Measurements from ENCODE around the gene ELL.

The ELL gene

GRCh38 chr19:18521692-18522123, at the start of gene ELL:
Gene ELL, minus strand, starts transcription at chr19:18522070. Its CDS starts 15 bp downstream, at chr19:18522055.
- peaks cover 10% of the 10 kb centered on the region for H3K4me1 ChIP-seq (ENCODE audit: control insufficient read depth, low read length)
- H3K36me3 ChIP-seq (ENCODE audit: control insufficient read depth, low read length) = peaks cover 8% of the 10 kb centered on the region
- peak within 1 kb of the TSS; percentile 98 for H3K4me3 ChIP-seq (ENCODE audit: low read length)
- no peaks in the 10 kb centered on the region for H3F3A ChIP-seq (ENCODE audit: control insufficient read depth, insufficient read depth)
- peaks cover 52% of the 10 kb centered on the region for H3K79me2 ChIP-seq (ENCODE audit: control insufficient read depth, low read length)
- peak within 1 kb of the TSS; percentile 58 for H3K27ac ChIP-seq (ENCODE audit: low read depth, low read length)
- peaks cover 5% of the 10 kb centered on the region; the same call in 1 of the 2 replicates for H4K20me1 ChIP-seq (ENCODE audit: control insufficient read depth, insufficient read depth, low read depth, low read length)
- H3K4me2 ChIP-seq (ENCODE audit: low read length) = peak within 1 kb of the TSS; percentile 88
- H3K9me3 ChIP-seq (ENCODE audit: control insufficient read depth, insufficient read depth, low read length) = no peaks in the 10 kb centered on the region
- H3K27me3 ChIP-seq (ENCODE audit: control insufficient read depth, low read length) = no peaks in the 10 kb centered on the region
- TF ChIP-seq EZH2phosphoT487 (IDR thresholded peaks at IDR 0.05; ENCODE audit: borderline replicate concordance, low read length) (no peak), CTCF (IDR thresholded peaks at IDR 0.05; ENCODE audit: low read depth, low read length, poor library complexity, severe bottlenecking) (no peak)
- no peaks in the 10 kb centered on the region for H3K9me2 ChIP-seq (replicated peaks; ENCODE audit: control insufficient read depth, low read length)

GRCh38 chr19:18568367-18568766, 46.5 kb upstream of the ELL start:
- Histone ChIP-seq H3K36me3 (ENCODE audit: control insufficient read depth, low read length) (peaks cover 64% of the 10 kb centered on the region), H3K9me2 (replicated peaks; ENCODE audit: control insufficient read depth, low read length) (no peaks in the 10 kb centered on the region), H3K9me3 (ENCODE audit: control insufficient read depth, insufficient read depth, low read length) (no peaks in the 10 kb centered on the region), H3K4me3 (ENCODE audit: low read length) (no peak overlapping the region), H3K4me1 (ENCODE audit: control insufficient read depth, low read length) (peaks cover 17% of the 10 kb centered on the region), H3K4me2 (ENCODE audit: low read length) (no peak overlapping the region), H3K27ac (ENCODE audit: low read depth, low read length) (no peak overlapping the region), H3K79me2 (ENCODE audit: control insufficient read depth, low read length) (peaks cover 18% of the 10 kb centered on the region), H3F3A (ENCODE audit: control insufficient read depth, insufficient read depth) (peaks cover 5% of the 10 kb centered on the region), H3K27me3 (ENCODE audit: control insufficient read depth, low read length) (no peaks in the 10 kb centered on the region), H4K20me1 (ENCODE audit: control insufficient read depth, insufficient read depth, low read depth, low read length) (peaks cover 10% of the 10 kb centered on the region)
- TF ChIP-seq CTCF (IDR thresholded peaks at IDR 0.05; ENCODE audit: low read depth, low read length, poor library complexity, severe bottlenecking) (no peak), EZH2phosphoT487 (IDR thresholded peaks at IDR 0.05; ENCODE audit: borderline replicate concordance, low read length) (no peak)

GRCh38 chr19:18566953-18567352, 45.1 kb upstream of the ELL start:
- peaks cover 4% of the 10 kb centered on the region for H3K79me2 ChIP-seq (ENCODE audit: control insufficient read depth, low read length)
- peaks cover 5% of the 10 kb centered on the region for H3F3A ChIP-seq (ENCODE audit: control insufficient read depth, insufficient read depth)
- H3K4me2 ChIP-seq (ENCODE audit: low read length) = no peak overlapping the region
- peaks cover 60% of the 10 kb centered on the region for H3K36me3 ChIP-seq (ENCODE audit: control insufficient read depth, low read length)
- H3K4me3 ChIP-seq (ENCODE audit: low read length) = no peak overlapping the region
- H3K4me1 ChIP-seq (ENCODE audit: control insufficient read depth, low read length) = peaks cover 8% of the 10 kb centered on the region
- no peaks in the 10 kb centered on the region for H4K20me1 ChIP-seq (ENCODE audit: control insufficient read depth, insufficient read depth, low read depth, low read length)
- no peaks in the 10 kb centered on the region for H3K9me2 ChIP-seq (replicated peaks; ENCODE audit: control insufficient read depth, low read length)
- H3K27ac ChIP-seq (ENCODE audit: low read depth, low read length) = no peak overlapping the region
- H3K9me3 ChIP-seq (ENCODE audit: control insufficient read depth, insufficient read depth, low read length) = no peaks in the 10 kb centered on the region
- H3K27me3 ChIP-seq (ENCODE audit: control insufficient read depth, low read length) = no peaks in the 10 kb centered on the region
- no peak for TF ChIP-seq EZH2phosphoT487 (IDR thresholded peaks at IDR 0.05; ENCODE audit: borderline replicate concordance, low read length)

- Histone ChIP-seq H3K9me3 (ENCODE audit: control insufficient read depth, insufficient read depth, low read length) (no peaks in the 10 kb centered on the region), H3K36me3 (ENCODE audit: control insufficient read depth, low read length) (peaks cover 48% of the 10 kb centered on the region), H3K27ac (ENCODE audit: low read depth, low read length) (no peak overlapping the region), H4K20me1 (ENCODE audit: control insufficient read depth, insufficient read depth, low read depth, low read length) (no peaks in the 10 kb centered on the region), H3K4me1 (ENCODE audit: control insufficient read depth, low read length) (peaks cover 16% of the 10 kb centered on the region), H3K4me3 (ENCODE audit: low read length) (no peak overlapping the region), H3F3A (ENCODE audit: control insufficient read depth, insufficient read depth) (no peaks in the 10 kb centered on the region), H3K27me3 (ENCODE audit: control insufficient read depth, low read length) (no peaks in the 10 kb centered on the region), H3K9me2 (replicated peaks; ENCODE audit: control insufficient read depth, low read length) (no peaks in the 10 kb centered on the region), H3K79me2 (ENCODE audit: control insufficient read depth, low read length) (peaks cover 27% of the 10 kb centered on the region), H3K4me2 (ENCODE audit: low read length) (no peak overlapping the region)
- no peak for TF ChIP-seq CTCF (IDR thresholded peaks at IDR 0.05; ENCODE audit: low read depth, low read length, poor library complexity, severe bottlenecking)
- no peak for TF ChIP-seq EZH2phosphoT487 (IDR thresholded peaks at IDR 0.05; ENCODE audit: borderline replicate concordance, low read length)
Observed at GRCh38 chr19:18562086-18562485, 40.2 kb upstream of the ELL start.
